NCI-H748 (cell line): ENCODE measurements around the gene CDYL.

ENCODE experiments used
- DNase-seq: peaks from one replicate; lab custom pipeline; 2025; ENCODE audit not compliant: unreplicated experiment; lab: John Stamatoyannopoulos, UW

The CDYL gene

GRCh38 chr6:4873928-4874327 lies 97.7 kb downstream of the CDYL start:
- no peak for DNase-seq

- DNase-seq, result no peak
Measured at GRCh38 chr6:4879741-4880275, 103.6 kb downstream of the CDYL start.

- DNase-seq, result no peak
Measured at GRCh38 chr6:4880363-4880762, 104.2 kb downstream of the CDYL start.

- no peak for DNase-seq
Measured at GRCh38 chr6:4883298-4883697, 107.1 kb downstream of the CDYL start.

- no peak for DNase-seq
Measured at GRCh38 chr6:4884646-4885340, 108.6 kb downstream of the CDYL start.

- no peak for DNase-seq
Measured at GRCh38 chr6:4885341-4885933, 109.2 kb downstream of the CDYL start.

- no peak for DNase-seq
Measured at GRCh38 chr6:4888841-4889240, 112.6 kb downstream of the CDYL start.

GRCh38 chr6:4889701-4890100 lies 113.5 kb downstream of the CDYL start:
- no peak for DNase-seq

GRCh38 chr6:4890191-4890590 lies 114.0 kb downstream of the CDYL start:
- DNase-seq, result no peak

- no peak for DNase-seq
Measured at GRCh38 chr6:4890627-4891026, 114.4 kb downstream of the CDYL start.

GRCh38 chr6:4891141-4891540 lies 114.9 kb downstream of the CDYL start:
- DNase-seq, result no peak

- DNase-seq, result no peak
Measured at GRCh38 chr6:4892785-4893485, 116.7 kb downstream of the CDYL start.

- DNase-seq, result no peak
Measured at GRCh38 chr6:4894049-4894448, 117.8 kb downstream of the CDYL start.

- DNase-seq, result no peak
Measured at GRCh38 chr6:4895971-4896370, 119.8 kb downstream of the CDYL start.

GRCh38 chr6:4896401-4896800 lies 120.2 kb downstream of the CDYL start:
- DNase-seq, result no peak

GRCh38 chr6:4899249-4900034 lies 123.2 kb downstream of the CDYL start:
- no peak for DNase-seq

- DNase-seq, result no peak
Measured at GRCh38 chr6:4901386-4902061, 125.3 kb downstream of the CDYL start.

- no peak for DNase-seq
Measured at GRCh38 chr6:4902363-4902762, 126.2 kb downstream of the CDYL start.

GRCh38 chr6:4903121-4903520 lies 126.9 kb downstream of the CDYL start:
- no peak for DNase-seq

- DNase-seq, result no peak
Measured at GRCh38 chr6:4903751-4904370, 127.7 kb downstream of the CDYL start.
